Psoas muscle (tissue), 8 donors: ENCODE data around the gene ING4. TPM values are rescaled to one million over a fixed set of nuclear protein-coding genes. Genes with fewer than 3 reads are reported as not detected.

Source experiments
- ATAC-seq, 4 donors: fragments of 200-7000 bp; cut with Tn5 transposase; one replicate each; pipeline ENCODE4 v1.9.1; 2020; ENCODE audit warnings: moderate library complexity in 3 of 4, mild to moderate bottlenecking in 2 of 4
- DNase-seq, 2 donors: peaks; one replicate each; pipeline ENCODE4 v3.0.0-alpha.2; 2020
- H3K27ac ChIP-seq: fragments of 200-600 bp; one replicate; pipeline ENCODE4 v1.8.0; 2022
- H3K27me3 ChIP-seq, 3 donors: fragments of 200-600 bp in 1 of 3; one replicate each; pipeline versions ENCODE4 v1.6.1 to v1.8.0; 2013 to 2022; ENCODE audit warnings: low read length in 2 of 3, mild to moderate bottlenecking in 2 of 3, moderate library complexity in 1 of 3; ENCODE audit not compliant: insufficient read depth in 3 of 3
- H3K36me3 ChIP-seq, 2 donors: fragments of 200-600 bp in 1 of 2; one replicate each; pipeline versions ENCODE4 v1.6.1 to v1.8.0; 2013 to 2022; ENCODE audit warnings: low read depth in 1 of 2, mild to moderate bottlenecking in 1 of 2, moderate library complexity in 1 of 2; ENCODE audit not compliant: insufficient read depth in 1 of 2
- H3K4me1 ChIP-seq: fragments of 200-600 bp; one replicate; pipeline ENCODE4 v1.8.0; 2022
- H3K4me3 ChIP-seq: fragments of 200-600 bp; one replicate; pipeline ENCODE4 v1.8.0; 2022; ENCODE audit warnings: mild to moderate bottlenecking
- H3K9me3 ChIP-seq: fragments of 200-600 bp; one replicate; pipeline ENCODE4 v1.8.0; 2022
- WGBS, 3 donors: extraction: QIAGEN DNeasy Blood & Tissue Kit; methylation state at CpG; one replicate each; pipeline versions ENCODE4 v1.1.6 to v1.1.7; 2013; 5-methylcytosine and 5-hydroxymethylcytosine counted together
- intact Hi-C, 2 donors: fragments of 100-400 bp; cut with DNase I; formaldehyde crosslinking; loops; one replicate each; pipeline versions ENCODE4 v1.11.0 to v1.14.2; 2022
- polyA plus RNA-seq, 3 donors: library from polyadenylated mRNA; stranded (reverse); fragments of 200-250 nt; gene quantifications; one replicate each; pipeline ENCODE4 v1.2.3, GENCODE V29; 2013
- total RNA-seq, 4 donors: library from RNA; stranded (reverse); fragmentation: NEBNext Ultra II Directional in 2 of 4; extraction: Animal tissue kit (Norgen Biotek cat#: 25700) in 2 of 4; gene quantifications; one replicate each; pipeline versions ENCODE4 v1.2.1 to v1.2.4, GENCODE V29; 2021 to 2023
- TF ChIP-seq, protein P1 (sequence below): fragments of 200-600 bp; IDR thresholded peaks from one replicate; pipeline ENCODE4 v1.8.0; 2022; ENCODE audit warnings: antibody characterized with exemption
- donor health status: healthy with polysubstance abuse.
- donor health status: DM: no; HTN: no; CAD: no; lungs with moderate emphysema.
- donor health status: Bipolar disorder and iron deficiency.
- donor health status: healthy.
- donor health status: DM: yes; HTN: yes; CAD: no.
- donor health status: DM: no; HTN: no; CAD: no.
- donor health status: DM: no; HTN: no; CAD: no.
- donor health status: DM: yes; HTN: yes; CAD: no.

The ING4 gene
- total and polyA plus RNA-seq, 7 donors, result 12.7 to 35.6 (median 20.7) TPM

DNA sequence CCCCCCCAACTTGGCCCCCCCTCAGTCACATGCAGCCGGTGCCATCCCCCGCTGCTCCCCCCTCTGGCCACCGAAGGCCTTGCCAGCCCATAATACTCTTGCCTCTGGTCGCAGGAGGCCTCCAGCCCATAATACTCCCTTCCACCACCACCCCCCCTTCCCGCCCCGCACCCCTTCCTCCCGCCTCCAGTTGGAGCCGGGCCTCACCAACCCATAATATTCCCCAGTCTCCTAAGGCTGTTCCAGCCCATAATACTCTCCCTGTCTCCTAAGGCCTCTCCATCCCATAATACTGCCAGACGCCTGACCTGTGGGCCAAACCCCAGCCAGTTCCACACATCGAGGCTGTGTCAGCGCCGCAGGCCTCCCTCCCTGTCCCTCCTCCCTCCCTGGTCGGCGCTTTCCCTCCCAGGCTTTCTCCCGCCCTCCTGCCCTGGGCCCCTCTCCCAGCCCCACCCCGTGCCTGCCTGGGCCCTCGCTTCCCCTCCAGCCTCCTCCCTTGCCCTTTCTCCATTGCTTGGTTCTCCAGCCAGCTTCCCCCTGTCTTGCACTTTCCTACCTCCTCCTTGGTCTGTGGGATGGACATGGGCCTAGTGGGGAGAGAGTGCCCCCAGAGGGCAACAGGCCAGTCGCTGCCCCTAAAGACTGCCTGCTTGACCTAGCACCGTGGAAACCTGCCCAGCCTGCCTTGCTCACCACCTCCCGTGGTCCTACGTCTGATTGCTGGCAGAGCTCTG lies 49.0 kb downstream of the ING4 start:
- TF ChIP-seq, protein P1, sequence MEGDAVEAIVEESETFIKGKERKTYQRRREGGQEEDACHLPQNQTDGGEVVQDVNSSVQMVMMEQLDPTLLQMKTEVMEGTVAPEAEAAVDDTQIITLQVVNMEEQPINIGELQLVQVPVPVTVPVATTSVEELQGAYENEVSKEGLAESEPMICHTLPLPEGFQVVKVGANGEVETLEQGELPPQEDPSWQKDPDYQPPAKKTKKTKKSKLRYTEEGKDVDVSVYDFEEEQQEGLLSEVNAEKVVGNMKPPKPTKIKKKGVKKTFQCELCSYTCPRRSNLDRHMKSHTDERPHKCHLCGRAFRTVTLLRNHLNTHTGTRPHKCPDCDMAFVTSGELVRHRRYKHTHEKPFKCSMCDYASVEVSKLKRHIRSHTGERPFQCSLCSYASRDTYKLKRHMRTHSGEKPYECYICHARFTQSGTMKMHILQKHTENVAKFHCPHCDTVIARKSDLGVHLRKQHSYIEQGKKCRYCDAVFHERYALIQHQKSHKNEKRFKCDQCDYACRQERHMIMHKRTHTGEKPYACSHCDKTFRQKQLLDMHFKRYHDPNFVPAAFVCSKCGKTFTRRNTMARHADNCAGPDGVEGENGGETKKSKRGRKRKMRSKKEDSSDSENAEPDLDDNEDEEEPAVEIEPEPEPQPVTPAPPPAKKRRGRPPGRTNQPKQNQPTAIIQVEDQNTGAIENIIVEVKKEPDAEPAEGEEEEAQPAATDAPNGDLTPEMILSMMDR, result peak; percentile 7
- Histone ChIP-seq H3K4me1 (peaks cover 13% of the 10 kb centered on the region), H3K27ac (peak overlapping the region; percentile 72), H3K27me3 (no peaks in the 10 kb centered on the region), H3K4me3 (no peak overlapping the region), H3K9me3 (no peaks in the 10 kb centered on the region), H3K36me3 (no peaks in the 10 kb centered on the region)
- intact Hi-C loops, result no loop called here
- 12 to 20% (median 20%) methylated on average over 15 to 21 of the region's 21 CpGs for WGBS, 3 donors
- peak; percentile 58 to 80 (median 75) for ATAC-seq
- peak; percentile 88 to 95 for DNase-seq

DNA sequence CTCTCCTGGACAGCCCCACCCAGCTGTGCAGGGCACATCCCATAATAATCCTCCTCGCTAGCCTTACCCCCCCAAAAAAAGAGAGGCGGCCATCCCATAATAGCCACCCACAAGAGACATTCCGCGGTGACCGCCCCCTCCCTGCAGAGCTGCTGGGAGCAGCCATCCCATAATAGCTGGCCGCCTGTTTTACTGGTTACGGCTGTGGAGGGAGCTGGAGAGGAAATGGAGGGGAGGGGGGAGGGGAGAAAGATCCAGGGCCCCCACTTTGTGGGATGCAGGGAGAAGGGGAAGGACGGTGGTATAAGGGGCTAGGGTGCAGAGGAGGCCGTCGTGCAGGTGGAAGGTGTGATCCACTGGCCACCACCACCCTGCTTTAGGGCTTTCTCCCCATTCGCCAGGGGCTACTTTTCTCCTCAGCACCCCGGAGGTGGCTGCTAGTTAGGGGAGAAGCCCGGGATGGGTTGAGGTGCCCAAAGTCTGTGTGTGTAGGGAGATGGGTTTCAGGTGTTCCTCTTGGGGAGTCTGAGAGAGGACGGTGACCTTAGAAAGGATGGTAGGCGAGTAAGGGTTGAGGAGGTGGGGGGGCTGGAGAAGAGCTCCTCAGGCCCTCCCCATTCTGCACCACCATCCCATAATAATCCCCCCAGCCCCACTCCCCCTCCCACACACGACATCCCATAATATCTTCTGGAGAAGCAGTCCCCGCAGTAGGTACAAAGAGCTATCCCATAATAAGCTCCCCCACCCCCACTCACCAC lies 49.7 kb downstream of the ING4 start:
- H3K27ac ChIP-seq, result peak overlapping the region; percentile 72
- TF ChIP-seq, protein P1, result no peak
- H3K27me3 ChIP-seq, result no peaks in the 10 kb centered on the region
- DNase-seq (peak; percentile 69 to 85), ATAC-seq (peak in 3 of 4 donors; percentile 8 to 47 (median 18))
- H3K36me3 ChIP-seq, result no peaks in the 10 kb centered on the region
- H3K4me3 ChIP-seq, result peak overlapping the region; percentile 25
- peaks cover 13% of the 10 kb centered on the region for H3K4me1 ChIP-seq
- 8 to 13% (median 12%) methylated on average over 16 to 17 of the region's 17 CpGs for WGBS, 3 donors
- no peaks in the 10 kb centered on the region for H3K9me3 ChIP-seq
- intact Hi-C loops, result no loop called here

DNA sequence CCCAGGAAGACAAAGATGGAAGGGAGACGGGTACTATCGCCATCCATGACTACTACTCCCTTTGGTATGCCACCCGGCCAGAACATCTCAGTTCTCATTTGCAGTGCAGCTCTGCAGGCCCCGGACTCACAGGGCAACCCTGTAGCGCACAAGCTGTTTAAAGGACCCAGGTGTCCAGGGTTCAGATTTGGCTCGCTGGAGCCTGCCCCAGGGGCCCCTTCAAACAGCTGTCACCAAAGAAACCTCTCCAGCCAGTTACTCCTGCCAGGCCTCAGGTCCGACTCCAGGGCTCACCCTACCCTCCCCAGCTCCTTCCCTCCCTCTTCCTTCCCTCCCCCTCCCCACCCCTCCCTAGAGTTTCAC lies 50.3 kb downstream of the ING4 start:
- H3K4me3 ChIP-seq, result peak overlapping the region; percentile 25

DNA sequence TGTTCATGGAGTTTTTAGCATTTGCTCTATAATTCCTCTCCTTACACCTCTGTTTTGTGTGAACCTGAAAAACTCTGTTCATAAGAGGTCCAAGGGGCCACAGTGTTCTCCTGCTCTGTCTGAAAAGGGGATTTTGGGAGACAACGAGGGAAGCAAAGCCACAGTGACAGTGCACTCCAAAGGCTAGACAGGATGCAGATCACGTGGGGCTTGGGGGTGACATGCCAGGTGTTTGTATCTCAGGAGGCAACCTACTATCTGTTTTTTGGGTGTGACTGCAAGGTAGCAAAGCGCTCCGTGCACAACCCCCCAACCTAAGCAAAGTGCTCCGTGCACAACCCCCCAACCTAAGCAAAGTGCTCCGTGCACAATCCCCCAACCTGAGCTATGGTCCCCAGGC lies 50.7 kb downstream of the ING4 start:
- intact Hi-C loops, result no loop called here
- Histone ChIP-seq H3K9me3 (no peaks in the 10 kb centered on the region), H3K27ac (peak overlapping the region; percentile 30), H3K27me3 (no peaks in the 10 kb centered on the region), H3K4me1 (peaks cover 13% of the 10 kb centered on the region), H3K36me3 (no peaks in the 10 kb centered on the region), H3K4me3 (no peak overlapping the region)
- DNase-seq, result no peak
- TF ChIP-seq, protein P1, result no peak
- ATAC-seq, result no peak
- WGBS, 3 donors, result 56 to 60% (median 58%) methylated on average over 6 of the region's 6 CpGs

More for the DNA sequence above, 50.3 kb downstream of the ING4 start:
- ATAC-seq (no peak), DNase-seq (no peak)
- H3K27ac ChIP-seq, result peak overlapping the region; percentile 72
- H3K36me3 ChIP-seq, result no peaks in the 10 kb centered on the region
- intact Hi-C loops, result no loop called here
- H3K4me1 ChIP-seq, result peaks cover 13% of the 10 kb centered on the region
- TF ChIP-seq, protein P1, result no peak
- H3K9me3 ChIP-seq, result no peaks in the 10 kb centered on the region
- 26 to 29% (median 27%) methylated on average over 7 of the region's 7 CpGs for WGBS, 3 donors
- no peaks in the 10 kb centered on the region for H3K27me3 ChIP-seq
